ENCODE data around the gene GBP1.
"Not testable (repeated sequence)": the region's sequence is repeated elsewhere in the genome, so short reads cannot be mapped to it uniquely, and the experiment has no call there.

GBP1 gene

DNA sequence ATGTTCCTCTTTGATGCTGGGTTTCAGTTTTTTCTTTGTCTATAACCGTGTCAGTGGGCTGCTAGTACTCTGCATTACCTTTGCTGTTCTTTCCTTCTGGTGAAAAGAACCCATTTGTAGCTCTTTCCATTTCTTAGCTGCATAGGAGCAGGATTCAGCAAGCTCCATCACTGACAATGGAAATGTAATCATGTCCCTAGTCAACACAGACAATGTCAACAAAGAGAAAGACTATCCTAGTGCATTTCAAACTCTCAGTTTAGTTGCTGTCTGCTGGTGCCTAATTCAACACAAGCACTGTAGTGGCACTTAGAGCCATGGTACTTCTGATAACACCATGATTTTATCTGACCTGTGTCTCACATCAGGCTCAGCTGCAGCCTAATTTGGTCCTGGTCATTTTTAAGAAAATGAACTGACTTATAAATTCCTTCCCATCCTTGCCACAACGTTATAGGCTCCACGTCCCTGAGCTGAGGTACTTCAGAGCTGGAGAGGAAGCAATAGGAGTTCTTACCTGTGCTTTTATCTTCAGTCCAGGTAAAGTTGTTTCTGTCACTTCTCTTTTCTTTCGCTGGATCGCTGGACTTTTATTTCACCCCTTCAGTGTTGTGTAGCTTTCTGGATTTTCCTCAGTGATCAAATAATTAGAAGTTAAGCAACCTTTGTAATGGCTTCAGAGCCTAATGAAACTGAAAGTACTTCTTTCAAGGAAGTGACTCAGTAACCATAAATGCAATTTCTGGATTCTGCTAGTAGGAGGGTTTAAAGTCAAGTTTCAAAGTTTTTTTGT is 42.6 kb downstream of the GBP1 start, which contains the start of gene GBP3:
Gene GBP3 (minus strand): TSS at position 700 of the 793 bp plus-strand sequence. CDS start 2,145 bp downstream, outside the sequence.
- DNase-seq (ENCODE audit: extremely low read depth in 1 of 2, low read depth in 1 of 2) = no peak

DNA sequence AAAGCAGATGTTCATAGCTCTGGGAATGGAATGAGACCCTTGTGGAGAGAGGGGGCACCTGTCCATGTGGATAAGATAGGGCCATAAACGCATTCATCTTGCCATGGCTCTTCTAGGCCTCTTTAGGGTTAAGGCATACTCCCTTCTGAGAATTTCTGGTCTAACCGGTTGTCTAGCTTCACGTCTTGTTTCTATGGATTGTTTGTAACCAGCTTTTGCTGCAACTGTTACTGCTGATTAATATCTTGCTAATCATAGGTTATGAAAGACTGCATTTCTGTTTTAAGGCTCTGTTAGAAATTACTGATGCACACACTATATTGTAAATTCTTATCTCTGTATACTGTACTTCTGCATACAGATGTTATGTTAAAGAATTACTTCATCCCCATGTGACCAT is 46.7 kb downstream of the GBP1 start:
- DNase-seq (ENCODE audit: extremely low read depth in 1 of 2, low read depth in 1 of 2) = not testable (repeated sequence)

DNA sequence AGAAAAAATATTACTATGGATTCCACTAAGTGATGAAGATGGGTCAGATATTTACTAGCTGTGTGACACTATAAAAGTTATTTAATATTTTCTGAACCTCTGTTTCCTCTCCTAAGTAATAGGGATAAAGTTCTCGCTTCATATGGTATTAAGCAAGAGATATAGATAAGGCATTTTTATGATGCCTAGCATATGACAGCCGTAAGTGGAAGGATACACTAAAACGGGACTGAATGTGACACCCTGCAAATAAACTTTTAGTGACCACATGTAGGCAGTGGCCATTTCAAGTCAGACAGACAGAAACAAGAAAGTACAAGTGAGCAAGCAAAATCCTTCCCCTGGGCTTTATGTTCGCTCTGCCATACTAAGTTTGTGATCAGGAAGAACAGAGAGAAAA is 56.5 kb downstream of the GBP1 start:
- DNase-seq (ENCODE audit: extremely low read depth in 1 of 2, low read depth in 1 of 2) = no peak

DNA sequence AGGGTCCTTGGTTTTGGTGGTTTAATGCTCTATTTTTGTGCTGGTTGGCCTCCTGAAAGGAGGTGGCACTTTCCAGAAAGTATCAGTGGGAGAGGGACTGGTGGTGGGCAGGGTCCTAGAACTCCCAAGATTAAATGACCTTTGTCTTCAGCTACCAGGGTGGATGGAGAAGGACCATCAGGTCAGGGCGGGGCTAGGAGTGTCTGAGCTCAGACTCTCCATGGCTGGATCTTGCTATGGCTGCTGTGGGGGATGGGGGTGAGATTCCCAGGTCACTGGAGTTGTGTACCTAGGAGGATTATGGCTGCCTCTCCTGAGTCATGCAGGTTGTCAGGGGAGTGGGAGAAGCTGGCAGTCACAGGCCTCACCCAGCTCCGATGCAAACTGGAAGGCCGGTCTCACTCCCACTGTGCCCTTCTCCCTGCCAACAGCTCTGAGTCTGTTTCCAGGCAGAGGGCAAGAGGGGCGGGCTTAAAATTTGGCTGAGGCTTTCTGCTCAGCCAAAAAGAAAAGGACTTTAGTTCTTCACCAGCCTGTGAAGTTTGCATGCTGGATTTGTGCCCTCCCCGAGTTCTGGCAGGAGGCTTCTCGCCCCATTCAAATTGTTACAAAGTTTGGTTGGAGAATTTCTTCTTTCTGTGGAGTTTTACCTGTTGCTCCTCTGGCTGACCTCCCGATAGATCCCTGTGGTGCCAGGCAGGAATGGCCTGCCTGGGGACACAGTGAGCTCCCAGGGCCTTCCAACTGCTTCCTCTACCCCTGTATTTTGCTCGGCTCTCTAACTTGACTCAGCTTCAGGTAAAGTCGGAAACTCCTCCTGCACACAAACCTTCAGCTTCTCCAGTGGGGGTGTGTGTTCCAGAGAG is 59.5 kb downstream of the GBP1 start:
- no peak for DNase-seq (ENCODE audit: extremely low read depth in 1 of 2, low read depth in 1 of 2)
